ENCODE data around the gene TUBA4A.

Gene TUBA4A

GRCh38 chr2:219245148-219245898 is 8.4 kb downstream of the TUBA4A start, which contains the start of the genes GLB1L and STK16 (continued):
- no peak for TF ChIP-seq ZNF830 (tag by site-specific recombination; IDR thresholded peaks at IDR 0.05; ENCODE audit: low read depth)
- TF ChIP-seq SCRT1 (tag by site-specific recombination; IDR thresholded peaks at IDR 0.05; ENCODE audit: borderline replicate concordance) = no peak
- no peak for TF ChIP-seq ZNF292 (tag by site-specific recombination; IDR thresholded peaks at IDR 0.05; ENCODE audit: borderline replicate concordance, low read depth)
- no peak for TF ChIP-seq ZNF223 (tag by site-specific recombination; IDR thresholded peaks at IDR 0.05)
- peak; percentile 56 for TF ChIP-seq ZNF600 (tag by site-specific recombination; IDR thresholded peaks at IDR 0.05)
- no peak for TF ChIP-seq ZNF596 (tag by site-specific recombination; IDR thresholded peaks at IDR 0.05)
- no peak for TF ChIP-seq ZBTB48 (tag by site-specific recombination; IDR thresholded peaks at IDR 0.05)
- no peak for TF ChIP-seq ZNF138 (tag by site-specific recombination; IDR thresholded peaks at IDR 0.05; ENCODE audit: borderline replicate concordance)
- TF ChIP-seq ZNF645 (tag by site-specific recombination; IDR thresholded peaks at IDR 0.05) = no peak
- TF ChIP-seq REST (tag by site-specific recombination; IDR thresholded peaks at IDR 0.05) = no peak
- no peak for TF ChIP-seq ZNF544 (tag by site-specific recombination; IDR thresholded peaks at IDR 0.05)
- TF ChIP-seq ZNF248 (tag by site-specific recombination; IDR thresholded peaks at IDR 0.05) = no peak
- no peak for TF ChIP-seq ZNF26 (tag by site-specific recombination; IDR thresholded peaks at IDR 0.05)
- TF ChIP-seq ZNF560 (tag by site-specific recombination; IDR thresholded peaks at IDR 0.05; ENCODE audit: borderline replicate concordance) = no peak
- no peak for TF ChIP-seq SALL2 (tag by site-specific recombination; IDR thresholded peaks at IDR 0.05; ENCODE audit: borderline replicate concordance)
- no peak for TF ChIP-seq ZBTB6 (tag by site-specific recombination; IDR thresholded peaks at IDR 0.05)
- TF ChIP-seq ZNF394 (tag by site-specific recombination; IDR thresholded peaks at IDR 0.05; ENCODE audit: borderline replicate concordance) = peak; percentile 49; the same call in 1 of the 2 replicates
- TF ChIP-seq WT1 (tag by site-specific recombination; IDR thresholded peaks at IDR 0.05) = no peak
- TF ChIP-seq ZNF624 (tag by site-specific recombination; IDR thresholded peaks at IDR 0.05) = no peak
- no peak for TF ChIP-seq SETDB1 (IDR thresholded peaks at IDR 0.05; ENCODE audit: insufficient read length, low read length)
- TF ChIP-seq PRDM1 (tag by site-specific recombination; IDR thresholded peaks at IDR 0.05) = no peak
- no peak for TF ChIP-seq ZSCAN23 (tag by site-specific recombination; IDR thresholded peaks at IDR 0.05)
- no peak for TF ChIP-seq ZNF169 (tag by site-specific recombination; IDR thresholded peaks at IDR 0.05)
- TF ChIP-seq ZNF791 (tag by site-specific recombination; IDR thresholded peaks at IDR 0.05) = no peak
- no peak for TF ChIP-seq ZNF202 (tag by site-specific recombination; IDR thresholded peaks at IDR 0.05; ENCODE audit: borderline replicate concordance)
- no peak for TF ChIP-seq ZNF473 (tag by site-specific recombination; IDR thresholded peaks at IDR 0.05)
